Ectodermal cell (in vitro differentiated cells): ENCODE results near the gene SMAD6.

Experiments
- H3K27ac ChIP-seq: 2 replicates; pipeline ENCODE4 v1.7.0; 2013; ENCODE audit warnings: mild to moderate bottlenecking, low read depth, low read length; ENCODE audit not compliant: insufficient read depth, poor library complexity, severe bottlenecking
- H3K27me3 ChIP-seq: 2 replicates; pipeline ENCODE4 v1.7.0; 2013; ENCODE audit warnings: mild to moderate bottlenecking, low read length; ENCODE audit not compliant: insufficient read depth, control insufficient read depth, poor library complexity, severe bottlenecking
- H3K36me3 ChIP-seq: one replicate; pipeline ENCODE4 v1.7.0; 2013; ENCODE audit warnings: low read length; ENCODE audit not compliant: control insufficient read depth, insufficient read depth
- H3K4me1 ChIP-seq: one replicate; pipeline ENCODE4 v1.7.0; 2013; ENCODE audit warnings: low read length; ENCODE audit not compliant: control insufficient read depth, insufficient read depth
- H3K4me3 ChIP-seq: 2 replicates; pipeline ENCODE4 v1.7.0; 2013; ENCODE audit warnings: low read depth, low read length, control low read depth; ENCODE audit not compliant: insufficient read depth
- H3K9me3 ChIP-seq: 2 replicates; pipeline ENCODE4 v1.7.0; 2013; ENCODE audit warnings: mild to moderate bottlenecking, low read length, moderate library complexity; ENCODE audit not compliant: control insufficient read depth
- WGBS, 2 experiments: methylation state at CpG; one replicate each; pipeline ENCODE4 v1.1.7; 2013; ENCODE audit warnings: missing lambda C conversion rate in 2 of 2; 5-methylcytosine and 5-hydroxymethylcytosine counted together

Gene SMAD6

GRCh38 chr15:66702787-66703539 is 927 bp downstream of the SMAD6 start:
- H3K9me3 ChIP-seq: no peaks in the 10 kb centered on the region
- 0% methylated on average over 95 of the region's 95 CpGs for WGBS, 2 experiments
- peak overlapping the region; percentile 64 for H3K4me3 ChIP-seq
- H3K27me3 ChIP-seq: peaks cover 38% of the 10 kb centered on the region
- H3K4me1 ChIP-seq: peaks cover 36% of the 10 kb centered on the region
- no peak overlapping the region for H3K27ac ChIP-seq
- no peaks in the 10 kb centered on the region for H3K36me3 ChIP-seq

- 0% methylated on average over 59 of the region's 59 CpGs for WGBS, 2 experiments
These were observed 1.5 kb downstream of the SMAD6 start for GRCh38 chr15:66703540-66703941.

GRCh38 chr15:66704019-66704802 is 2.2 kb downstream of the SMAD6 start:
- peak overlapping the region; percentile 64 for H3K4me3 ChIP-seq

More at GRCh38 chr15:66703540-66703941, 1.5 kb downstream of the SMAD6 start:
- Histone ChIP-seq H3K4me3 (peak overlapping the region; percentile 64), H3K9me3 (no peaks in the 10 kb centered on the region), H3K27me3 (peaks cover 38% of the 10 kb centered on the region), H3K4me1 (peaks cover 34% of the 10 kb centered on the region), H3K27ac (no peak overlapping the region), H3K36me3 (no peaks in the 10 kb centered on the region)

GRCh38 chr15:66704803-66705153 is 2.7 kb downstream of the SMAD6 start:
- Histone ChIP-seq H3K4me1 (peaks cover 34% of the 10 kb centered on the region), H3K4me3 (peak overlapping the region; percentile 64), H3K27ac (no peak overlapping the region), H3K36me3 (no peaks in the 10 kb centered on the region), H3K27me3 (peaks cover 38% of the 10 kb centered on the region), H3K9me3 (no peaks in the 10 kb centered on the region)
- WGBS, 2 experiments: 81 to 85% methylated on average over 1 of the region's 1 CpG

More at GRCh38 chr15:66704019-66704802, 2.2 kb downstream of the SMAD6 start:
- no peak overlapping the region for H3K27ac ChIP-seq
- no peaks in the 10 kb centered on the region for H3K9me3 ChIP-seq
- no peaks in the 10 kb centered on the region for H3K36me3 ChIP-seq
- 15 to 19% methylated on average over 30 of the region's 30 CpGs for WGBS, 2 experiments
- peaks cover 34% of the 10 kb centered on the region for H3K4me1 ChIP-seq
- H3K27me3 ChIP-seq: peaks cover 38% of the 10 kb centered on the region

- Histone ChIP-seq H3K4me3 (peak overlapping the region; percentile 64), H3K4me1 (peaks cover 34% of the 10 kb centered on the region), H3K27ac (no peak overlapping the region), H3K9me3 (no peaks in the 10 kb centered on the region), H3K36me3 (no peaks in the 10 kb centered on the region), H3K27me3 (peaks cover 30% of the 10 kb centered on the region)
- 83 to 85% methylated on average over 6 of the region's 6 CpGs for WGBS, 2 experiments
These were observed 3.5 kb downstream of the SMAD6 start for GRCh38 chr15:66705277-66706146.

- Histone ChIP-seq H3K27ac (no peak overlapping the region), H3K4me3 (peak overlapping the region; percentile 11), H3K9me3 (no peaks in the 10 kb centered on the region), H3K4me1 (peaks cover 34% of the 10 kb centered on the region), H3K36me3 (no peaks in the 10 kb centered on the region), H3K27me3 (peaks cover 28% of the 10 kb centered on the region)
- 93 to 94% methylated on average over 22 of the region's 22 CpGs for WGBS, 2 experiments
These were observed 4.2 kb downstream of the SMAD6 start for GRCh38 chr15:66706225-66706732.

GRCh38 chr15:66706840-66707239 is 4.8 kb downstream of the SMAD6 start:
- H3K36me3 ChIP-seq: no peaks in the 10 kb centered on the region
- H3K4me3 ChIP-seq: no peak overlapping the region
- H3K4me1 ChIP-seq: peaks cover 37% of the 10 kb centered on the region
- no peaks in the 10 kb centered on the region for H3K9me3 ChIP-seq
- no peak overlapping the region for H3K27ac ChIP-seq
- WGBS, 2 experiments: 84 to 86% methylated on average over 6 of the region's 6 CpGs
- peaks cover 28% of the 10 kb centered on the region for H3K27me3 ChIP-seq

GRCh38 chr15:66707310-66708082 is 5.5 kb downstream of the SMAD6 start:
- WGBS, 2 experiments: 28 to 29% methylated on average over 16 of the region's 16 CpGs
- Histone ChIP-seq H3K4me1 (peaks cover 38% of the 10 kb centered on the region), H3K36me3 (no peaks in the 10 kb centered on the region), H3K9me3 (no peaks in the 10 kb centered on the region), H3K27me3 (peaks cover 27% of the 10 kb centered on the region), H3K27ac (no peak overlapping the region), H3K4me3 (no peak overlapping the region)

GRCh38 chr15:66708389-66708788 is 6.4 kb downstream of the SMAD6 start:
- H3K27ac ChIP-seq: no peak overlapping the region
- peaks cover 38% of the 10 kb centered on the region for H3K4me1 ChIP-seq
- no peaks in the 10 kb centered on the region for H3K36me3 ChIP-seq
- H3K9me3 ChIP-seq: no peaks in the 10 kb centered on the region
- 95 to 96% methylated on average over 7 of the region's 7 CpGs for WGBS, 2 experiments
- H3K27me3 ChIP-seq: peaks cover 18% of the 10 kb centered on the region
- no peak overlapping the region for H3K4me3 ChIP-seq
